Osteocyte (in vitro differentiated cells): ENCODE results near the gene KRT36. TPM values are rescaled to one million over a fixed set of nuclear protein-coding genes. Genes with fewer than 3 reads are reported as not detected.

Experiments used
- DNase-seq: peaks from one replicate; pipeline ENCODE4 v3.0.0; 2021; ENCODE audit warnings: mixed read lengths; ENCODE audit not compliant: unreplicated experiment; ENCODE audit errors: extremely low spot score
- H3K27ac Mint-ChIP-seq: one replicate; pipeline ENCODE4 v1.8.0; 2021; ENCODE audit warnings: mild to moderate bottlenecking, mixed read lengths; ENCODE audit not compliant: unreplicated experiment
- H3K27me3 Mint-ChIP-seq: one replicate; pipeline ENCODE4 v1.8.0; 2021; ENCODE audit warnings: mixed read lengths; ENCODE audit not compliant: unreplicated experiment
- H3K36me3 Mint-ChIP-seq: one replicate; pipeline ENCODE4 v1.8.0; 2021; ENCODE audit warnings: mixed read lengths; ENCODE audit not compliant: unreplicated experiment
- H3K4me1 Mint-ChIP-seq: one replicate; pipeline ENCODE4 v1.8.0; 2021; ENCODE audit warnings: mixed read lengths; ENCODE audit not compliant: unreplicated experiment
- H3K4me3 Mint-ChIP-seq: one replicate; pipeline ENCODE4 v1.8.0; 2021; ENCODE audit warnings: mild to moderate bottlenecking, moderate library complexity, mixed read lengths; ENCODE audit not compliant: unreplicated experiment
- H3K9me3 Mint-ChIP-seq: one replicate; pipeline ENCODE4 v1.8.0; 2021; ENCODE audit warnings: mixed read lengths; ENCODE audit not compliant: unreplicated experiment
- CTCF ChIP-seq: fragments of 200-600 bp; sonication (generic); IDR thresholded peaks from 2 replicates; pipeline ENCODE4 v1.5.0; 2021; ENCODE audit warnings: antibody characterized with exemption, mild to moderate bottlenecking, moderate library complexity
- long read RNA-seq: library from polyadenylated mRNA; unstranded; transcript quantifications from one replicate; pipeline ENCODE4 v2.0.0, GENCODE V29; 2021
- total RNA-seq: library from RNA; stranded (reverse); gene quantifications from 2 replicates; pipeline ENCODE4 v1.2.1, GENCODE V29; 2021

The KRT36 gene
- not detected in 2 replicates for total RNA-seq
- long read RNA-seq, result 0 reads

- Mint-ChIP-seq H3K27ac (no peak within 1 kb of the TSS), H3K36me3 (no peaks in the 10 kb centered on the region), H3K4me1 (peaks cover 18% of the 10 kb centered on the region), H3K27me3 (no peaks in the 10 kb centered on the region), H3K9me3 (no peaks in the 10 kb centered on the region), H3K4me3 (no peak within 1 kb of the TSS)
- no peak for TF ChIP-seq CTCF
- no peak for DNase-seq
Measured at GRCh38 chr17:41489531-41489930, at the start of gene KRT36. TSS of gene KRT36 (minus strand) at chr17:41489910. CDS start at chr17:41489864, 46 bp downstream.

GRCh38 chr17:41539071-41539492 is 49.4 kb upstream of the KRT36 start:
- Mint-ChIP-seq H3K4me1 (peaks cover 7% of the 10 kb centered on the region), H3K9me3 (no peaks in the 10 kb centered on the region), H3K36me3 (no peaks in the 10 kb centered on the region), H3K27me3 (peaks cover 3% of the 10 kb centered on the region), H3K27ac (no peak overlapping the region), H3K4me3 (no peak overlapping the region)
- DNase-seq, result no peak
- no peak for TF ChIP-seq CTCF

- no peak for TF ChIP-seq CTCF
- H3K9me3 Mint-ChIP-seq, result no peaks in the 10 kb centered on the region
- no peaks in the 10 kb centered on the region for H3K36me3 Mint-ChIP-seq
- peaks cover 3% of the 10 kb centered on the region for H3K27me3 Mint-ChIP-seq
- H3K27ac Mint-ChIP-seq, result no peak overlapping the region
- DNase-seq, result no peak
- H3K4me1 Mint-ChIP-seq, result peaks cover 7% of the 10 kb centered on the region
- H3K4me3 Mint-ChIP-seq, result no peak overlapping the region
Measured at GRCh38 chr17:41538565-41538991, 48.9 kb upstream of the KRT36 start.

GRCh38 chr17:41537990-41538389 is 48.3 kb upstream of the KRT36 start:
- DNase-seq, result no peak
- Mint-ChIP-seq H3K9me3 (no peaks in the 10 kb centered on the region), H3K27me3 (peaks cover 3% of the 10 kb centered on the region), H3K36me3 (no peaks in the 10 kb centered on the region), H3K4me3 (no peak overlapping the region), H3K4me1 (peaks cover 7% of the 10 kb centered on the region), H3K27ac (no peak overlapping the region)
- TF ChIP-seq CTCF, result no peak

GRCh38 chr17:41537614-41537954 is 47.9 kb upstream of the KRT36 start:
- Mint-ChIP-seq H3K27me3 (peaks cover 7% of the 10 kb centered on the region), H3K27ac (no peak overlapping the region), H3K4me1 (peaks cover 7% of the 10 kb centered on the region), H3K36me3 (no peaks in the 10 kb centered on the region), H3K9me3 (no peaks in the 10 kb centered on the region), H3K4me3 (no peak overlapping the region)
- no peak for DNase-seq
- TF ChIP-seq CTCF, result no peak
